GM18909 (cell line): ENCODE measurements around the gene CADPS2.
"Not testable (repeated sequence)": the region's sequence is repeated elsewhere in the genome, so short reads cannot be mapped to it uniquely, and the experiment has no call there.

Experiments
- ATAC-seq: cut with Tn5 transposase; IDR thresholded peaks from one replicate; pipeline ENCODE4 v1.9.1; 2021; ENCODE audit warnings: mild to moderate bottlenecking; ENCODE audit not compliant: unreplicated experiment, poor library complexity

Gene CADPS2

DNA sequence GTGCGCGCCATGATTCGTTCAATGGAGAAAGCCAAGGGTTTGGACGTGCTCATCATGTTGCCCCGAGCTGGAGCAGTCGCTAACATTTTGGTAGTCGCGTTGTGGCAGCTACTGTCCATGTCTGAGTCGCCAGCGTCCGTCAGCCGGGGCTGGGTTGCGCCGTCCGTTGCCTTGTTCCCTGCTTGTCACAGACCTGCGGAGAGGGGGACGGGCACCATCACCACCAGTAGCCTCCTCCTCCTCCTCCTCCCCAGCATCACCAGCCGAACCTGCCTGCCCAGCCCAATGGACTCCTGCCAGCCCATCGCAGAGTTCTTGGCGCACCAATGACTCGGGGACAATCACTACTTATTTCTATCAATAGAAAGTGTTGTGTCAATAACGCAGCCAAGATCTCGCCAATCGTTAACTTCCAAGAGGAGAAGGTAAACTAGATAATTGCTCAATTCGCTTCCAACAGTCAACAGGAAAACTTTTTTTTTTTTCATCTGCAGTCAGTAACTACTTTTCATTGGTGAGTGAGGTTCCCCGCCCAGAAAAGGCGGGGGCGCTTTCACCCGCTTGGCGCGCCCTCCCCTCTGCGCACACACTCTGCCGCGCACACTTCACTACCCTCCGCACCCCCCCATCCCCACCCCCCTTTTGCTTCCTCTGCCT, 581.8 kb downstream of the CADPS2 start, which contains the start of gene FEZF1:
TSS of gene FEZF1 (minus strand) at position 432 of the 657 bp plus-strand sequence. CDS start at position 119, 313 bp downstream.
- ATAC-seq = no peak

DNA sequence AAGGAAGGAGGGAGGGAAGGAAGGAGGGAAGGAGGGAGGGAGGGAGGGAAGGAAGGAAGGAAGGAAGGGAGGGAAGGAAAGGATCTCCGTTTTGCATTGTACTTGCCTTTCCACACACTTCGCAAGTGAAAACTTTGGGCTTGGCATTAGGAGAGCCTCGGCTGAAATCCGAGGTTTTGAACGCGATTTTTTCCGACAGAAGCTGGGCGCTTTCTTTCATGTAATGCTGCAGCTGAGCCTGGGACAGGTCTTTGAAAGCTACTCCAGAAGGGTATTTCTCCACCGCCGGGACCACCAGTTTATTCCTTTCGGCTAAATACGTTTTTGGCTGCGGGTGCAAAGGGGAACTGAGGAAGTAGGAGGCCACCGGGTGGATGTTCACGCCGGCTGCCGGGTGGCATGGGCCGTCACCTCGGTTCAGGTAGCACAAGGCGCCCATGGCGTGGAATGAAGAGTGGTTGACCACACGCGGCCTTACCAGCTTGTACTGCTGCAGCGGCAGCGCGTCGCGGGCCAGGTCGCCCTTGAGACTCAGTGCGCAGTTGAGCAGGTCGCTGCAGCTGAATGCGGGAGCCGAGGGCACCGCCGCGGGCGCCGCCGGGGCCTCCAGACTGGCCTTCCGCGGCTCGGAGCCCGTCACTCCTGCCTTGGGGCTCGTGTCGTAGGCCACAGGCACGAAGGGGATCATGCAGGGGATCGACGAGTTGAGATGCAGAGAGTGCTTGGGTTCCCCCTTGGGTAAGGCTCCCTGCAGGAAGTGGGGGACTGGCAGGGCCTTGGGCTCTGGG, 582.5 kb downstream of the CADPS2 start:
- no peak for ATAC-seq

DNA sequence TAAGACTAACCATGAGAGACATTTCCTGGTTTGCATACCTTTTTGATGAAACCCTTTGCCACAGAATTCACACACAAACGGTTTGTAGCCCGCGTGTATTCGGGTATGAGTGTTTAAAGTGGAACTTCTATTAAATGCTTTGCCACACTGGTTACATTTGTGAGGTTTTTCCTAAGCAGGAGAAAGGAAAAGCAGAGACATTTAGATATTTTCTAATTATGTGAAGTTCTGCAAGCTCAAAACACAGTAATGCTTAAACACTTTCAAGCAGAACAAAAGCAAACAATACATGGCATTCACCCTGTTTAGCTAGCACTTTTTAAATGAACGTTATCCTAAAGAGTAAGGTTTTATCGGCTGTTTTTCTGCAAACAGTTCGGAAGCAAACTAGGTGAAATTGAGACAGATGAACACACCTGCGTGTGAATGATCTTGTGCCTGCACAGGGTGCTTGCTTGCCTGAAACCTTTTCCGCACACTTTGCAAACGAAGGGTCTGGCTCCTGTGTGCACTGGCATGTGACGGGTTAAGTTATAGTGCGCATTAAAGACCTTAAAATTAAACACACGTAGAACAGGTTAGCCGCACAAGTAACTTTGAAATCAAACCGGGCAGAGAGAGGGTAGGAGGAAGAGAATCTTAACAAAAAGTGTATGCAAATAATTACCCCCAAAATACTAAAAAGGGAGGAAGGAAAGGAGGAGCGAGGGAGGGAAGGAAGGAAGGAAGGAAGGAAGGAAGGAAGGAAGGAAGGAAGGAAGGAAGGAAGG, 583.3 kb downstream of the CADPS2 start:
- no peak for ATAC-seq

DNA sequence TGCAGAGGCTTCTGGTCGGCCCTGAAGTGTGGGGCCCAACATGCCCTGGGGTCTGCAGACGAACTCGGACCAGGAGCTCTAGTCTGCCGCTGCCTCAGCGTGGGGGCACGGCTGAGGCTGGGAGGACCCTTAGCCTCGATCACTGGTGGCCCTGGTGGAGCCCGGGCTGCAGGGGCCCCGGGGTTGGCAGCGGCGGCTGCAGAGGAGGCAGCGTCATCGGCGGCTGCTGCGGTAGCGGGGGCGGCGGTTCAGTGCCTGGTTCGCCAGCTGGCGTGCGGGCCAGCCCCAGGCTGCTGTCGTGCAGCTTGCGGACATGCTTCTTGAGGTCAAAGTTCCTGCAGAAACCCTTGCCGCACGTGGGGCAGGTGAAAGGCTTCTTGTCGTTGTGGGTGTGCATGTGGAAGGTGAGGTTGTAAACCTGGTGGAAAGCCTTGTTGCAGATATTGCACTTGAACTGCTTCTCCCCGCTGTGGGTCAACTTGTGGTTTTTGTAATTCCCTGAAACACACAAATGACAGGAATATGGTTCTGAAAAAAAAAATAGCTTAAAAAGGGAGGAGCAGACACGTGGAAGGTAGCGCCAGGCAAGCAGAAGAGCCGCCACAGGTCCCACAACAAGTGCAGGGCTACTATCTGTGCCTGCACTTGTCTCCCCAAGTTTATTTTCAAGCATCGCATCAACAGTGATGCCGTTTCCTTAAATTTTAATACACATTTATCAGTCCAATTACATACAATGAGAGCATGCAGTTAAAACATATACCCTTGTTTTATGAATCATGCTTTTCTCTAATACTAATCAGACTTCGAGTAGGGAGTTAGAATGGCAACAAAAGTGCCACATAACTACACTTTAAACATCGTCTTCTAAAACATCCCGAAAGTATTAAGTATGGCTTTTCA, 584.2 kb downstream of the CADPS2 start:
- ATAC-seq = no peak

GRCh38 chr7:122300956-122301833, 585.1 kb downstream of the CADPS2 start:
- no peak for ATAC-seq

- no peak for ATAC-seq
Measured at GRCh38 chr7:122300211-122300932, 585.9 kb downstream of the CADPS2 start.

GRCh38 chr7:122299624-122300210, 586.5 kb downstream of the CADPS2 start:
- no peak for ATAC-seq

DNA sequence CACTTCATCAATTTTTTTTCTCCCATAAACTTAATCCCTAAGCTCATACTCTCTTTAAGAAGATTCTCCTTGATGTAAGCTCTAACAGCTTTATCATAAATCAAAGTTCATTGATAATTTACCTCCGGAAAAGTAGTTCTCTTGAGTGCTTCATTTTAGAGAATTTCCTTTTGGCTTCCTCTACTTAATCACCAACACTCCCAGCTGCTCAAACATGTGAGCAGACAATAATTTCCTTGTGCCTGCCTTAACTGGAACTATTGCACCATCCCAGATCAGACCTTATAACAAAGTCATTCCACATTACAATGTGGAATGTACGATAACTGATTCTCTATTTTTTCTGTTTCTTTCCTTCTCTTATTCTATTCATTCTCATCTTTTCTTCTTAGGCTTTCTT, 587.6 kb downstream of the CADPS2 start:
- ATAC-seq = no peak

DNA sequence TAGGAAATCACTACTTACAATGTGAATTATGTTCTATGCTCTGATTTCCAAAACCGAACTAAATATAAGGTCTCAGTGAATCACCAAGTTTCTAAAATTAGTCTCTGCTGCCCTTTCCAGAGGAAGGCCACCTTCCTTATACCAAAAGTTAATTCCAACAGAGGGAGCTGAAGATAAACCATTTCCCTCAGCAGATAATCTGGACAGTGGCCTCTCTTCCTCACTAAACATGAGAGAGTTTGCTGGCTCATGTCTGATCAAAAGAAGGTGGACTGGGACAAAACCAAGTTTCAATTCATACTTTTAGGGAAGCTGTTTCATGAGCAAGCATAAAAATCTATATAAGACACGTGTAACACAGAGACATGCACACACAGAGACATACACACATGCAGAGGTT, 588.1 kb downstream of the CADPS2 start:
- no peak for ATAC-seq

GRCh38 chr7:122291189-122291588, 595.1 kb downstream of the CADPS2 start:
- no peak for ATAC-seq

DNA sequence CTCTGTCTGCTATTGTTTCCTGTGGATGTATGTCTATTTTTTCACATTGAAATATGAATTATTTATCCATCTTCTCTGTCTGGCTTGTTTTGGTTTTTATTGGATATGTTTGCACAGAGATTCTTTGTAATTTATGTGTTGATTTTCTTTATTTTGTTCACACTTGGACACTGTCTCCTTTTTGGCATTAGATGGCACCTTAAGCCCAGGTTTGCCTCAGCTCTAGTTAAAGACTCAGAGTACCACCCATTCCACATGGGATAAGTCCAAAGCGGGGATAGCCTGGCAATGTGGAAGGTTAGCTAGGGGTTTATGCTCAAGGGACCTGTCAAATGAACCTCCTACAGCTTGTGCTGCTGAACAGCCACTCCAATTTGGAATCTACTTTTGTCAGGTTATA, 595.8 kb downstream of the CADPS2 start:
- no peak for ATAC-seq

DNA sequence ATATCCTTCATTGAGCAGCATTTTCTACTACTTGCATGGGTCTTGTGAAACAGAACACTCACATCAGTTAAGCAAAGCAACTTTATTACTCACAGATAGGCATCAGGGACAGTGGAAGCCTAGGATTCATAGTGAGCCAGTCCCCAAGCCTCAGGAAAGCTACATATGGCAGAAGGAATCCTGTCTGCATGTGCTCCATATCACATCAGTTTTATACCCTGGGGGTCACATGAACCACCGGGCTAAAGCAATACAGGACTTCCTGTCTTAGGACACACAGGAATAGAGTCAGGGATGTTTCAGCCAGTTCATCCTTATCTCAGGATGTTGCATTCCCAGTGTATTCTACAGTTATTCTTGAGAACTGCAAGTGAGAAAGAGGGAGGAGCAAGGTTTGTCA, 596.8 kb downstream of the CADPS2 start:
- no peak for ATAC-seq

- not testable (repeated sequence) for ATAC-seq
Measured at GRCh38 chr7:122284608-122285007, 601.7 kb downstream of the CADPS2 start.

DNA sequence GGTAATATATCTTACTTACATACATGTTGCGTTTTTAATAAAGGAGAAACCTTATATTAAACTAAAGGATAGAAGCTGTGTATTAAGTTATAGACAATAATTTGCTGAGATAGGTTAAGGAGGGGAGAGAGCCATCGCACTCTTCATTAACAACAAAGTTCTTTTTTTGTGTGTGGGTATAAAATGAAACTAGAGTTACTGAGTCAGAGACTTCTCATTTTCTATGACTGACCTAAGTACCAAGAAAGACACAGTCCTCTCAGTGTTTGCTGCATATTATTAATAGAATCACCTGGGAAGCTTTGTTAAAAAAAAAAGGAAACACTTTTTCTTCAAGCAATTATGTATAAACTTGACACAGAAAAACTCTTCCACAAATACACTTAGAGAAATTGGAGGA, 613.1 kb downstream of the CADPS2 start:
- no peak for ATAC-seq

DNA sequence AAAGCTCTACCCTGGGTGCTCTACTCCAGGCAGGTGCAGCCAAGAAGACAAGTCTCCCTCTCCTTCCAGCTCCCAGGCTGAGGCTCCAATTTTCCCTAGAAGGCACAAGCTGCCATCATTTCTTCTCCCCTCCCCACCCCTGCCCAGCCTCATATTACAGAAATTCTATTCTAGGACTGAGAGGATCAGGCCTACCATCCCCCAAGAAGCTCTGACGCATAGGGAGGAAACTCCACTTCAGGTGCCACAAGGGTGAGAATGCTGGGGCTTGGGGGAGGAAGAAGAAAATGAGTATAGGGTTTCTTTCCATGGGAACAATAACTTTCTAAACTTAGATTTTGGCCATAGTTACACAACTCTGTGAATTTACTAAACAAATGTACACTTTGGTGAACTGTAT, 617.0 kb downstream of the CADPS2 start:
- ATAC-seq = no peak
